Astrocyte of the hippocampus (primary cell): ENCODE measurements around the gene POU3F3.

Experiments
- DNase-seq: peaks from one replicate; pipeline ENCODE4 v3.0.0; 2011; ENCODE audit warnings: low read depth, low spot score

POU3F3 gene

DNA sequence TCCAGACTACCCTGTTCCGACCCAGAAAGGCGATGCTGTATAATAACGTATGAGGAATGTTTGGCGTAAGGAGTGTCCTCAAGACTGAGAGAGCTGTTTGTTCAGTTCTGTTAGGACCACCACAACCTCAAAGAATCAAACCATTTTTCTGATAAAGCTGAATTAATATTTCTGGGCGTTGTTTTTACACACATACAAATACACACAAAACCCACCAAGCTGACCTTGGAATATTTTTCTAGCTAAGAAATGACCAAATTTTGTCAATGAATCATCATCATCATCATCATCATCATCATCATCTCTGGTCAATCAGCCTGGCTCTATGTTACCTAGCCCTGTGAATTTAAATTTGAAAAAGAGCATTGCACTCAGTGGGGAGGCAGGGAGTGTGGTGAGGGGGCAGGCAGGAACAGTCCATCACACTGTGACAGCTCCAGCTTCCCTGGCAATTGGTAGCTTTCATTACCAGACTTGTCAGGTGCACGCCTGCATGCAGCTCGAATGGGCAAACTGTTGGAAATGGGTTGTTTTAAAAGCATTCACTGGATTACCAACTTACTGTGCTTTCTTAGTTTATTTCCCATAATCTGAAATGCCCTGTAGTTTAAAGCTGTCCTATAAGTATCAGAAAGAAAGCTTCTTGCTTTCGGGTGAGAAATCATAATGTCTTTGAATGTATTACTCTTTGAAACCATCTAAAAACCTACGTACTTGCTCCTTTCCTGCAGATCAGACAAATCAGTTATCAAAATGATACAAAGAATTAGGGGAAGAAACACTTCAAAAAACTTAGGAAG lies 6.9 kb upstream of the POU3F3 start:
- peak; percentile 77 for DNase-seq

DNA sequence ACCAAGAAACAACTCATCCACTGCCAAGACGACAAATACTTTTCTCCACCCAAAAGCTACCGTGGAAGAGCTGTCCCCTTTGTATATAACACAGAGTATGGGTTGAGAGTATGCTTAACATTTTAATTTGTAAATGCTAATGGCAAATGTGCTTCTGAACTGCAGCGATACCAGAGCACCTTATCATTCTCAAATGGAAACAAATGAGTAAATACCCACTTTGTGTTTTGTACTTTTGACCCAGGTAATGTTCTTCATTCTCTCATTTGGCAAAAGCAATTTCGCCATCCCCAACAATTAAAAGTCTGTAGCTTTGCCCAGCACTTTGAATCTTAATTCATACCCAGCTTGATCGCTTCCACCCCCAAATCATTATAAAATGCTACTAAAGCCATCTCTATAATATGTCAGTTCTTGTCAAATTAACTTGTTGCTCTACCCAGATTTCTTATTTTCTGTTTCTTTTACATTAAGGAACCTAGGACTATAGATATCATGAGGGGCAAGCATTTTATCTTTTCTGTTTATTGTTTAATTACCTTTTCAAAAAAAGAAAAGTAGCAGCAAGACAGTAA lies 6.2 kb upstream of the POU3F3 start:
- DNase-seq = peak; percentile 52

- peak; percentile 72 for DNase-seq
Measured at GRCh38 chr2:104848526-104848925, 5.4 kb upstream of the POU3F3 start.

GRCh38 chr2:104849101-104849500 lies 4.8 kb upstream of the POU3F3 start:
- peak; percentile 61 for DNase-seq

DNA sequence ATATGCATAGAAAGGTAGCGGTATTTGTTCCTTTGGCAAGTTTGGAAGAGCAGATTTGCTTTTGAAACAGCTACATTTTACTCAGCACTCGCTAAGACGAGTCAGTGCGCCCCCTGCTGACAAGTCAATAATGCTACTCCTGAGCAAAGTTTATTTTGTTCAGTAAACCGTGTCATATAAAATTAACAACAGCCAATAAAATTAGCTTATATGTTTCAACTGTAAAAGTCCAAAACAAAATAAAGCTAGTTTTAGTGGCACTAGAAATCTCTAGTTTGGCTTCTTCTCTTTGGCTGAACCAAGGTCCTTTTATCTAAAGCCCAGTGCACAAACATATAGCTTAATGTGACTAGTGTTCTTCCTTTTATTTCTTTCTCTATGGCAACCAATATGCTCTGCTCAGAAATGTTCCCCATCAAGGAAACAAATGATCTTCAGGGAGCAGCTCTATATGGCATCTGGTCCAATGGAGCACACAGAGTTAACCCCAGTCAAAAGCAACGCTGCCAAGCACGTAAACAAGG lies 4.2 kb upstream of the POU3F3 start:
- peak; percentile 93 for DNase-seq

- DNase-seq = peak; percentile 56
Measured at GRCh38 chr2:104850361-104851290, 3.3 kb upstream of the POU3F3 start.

DNA sequence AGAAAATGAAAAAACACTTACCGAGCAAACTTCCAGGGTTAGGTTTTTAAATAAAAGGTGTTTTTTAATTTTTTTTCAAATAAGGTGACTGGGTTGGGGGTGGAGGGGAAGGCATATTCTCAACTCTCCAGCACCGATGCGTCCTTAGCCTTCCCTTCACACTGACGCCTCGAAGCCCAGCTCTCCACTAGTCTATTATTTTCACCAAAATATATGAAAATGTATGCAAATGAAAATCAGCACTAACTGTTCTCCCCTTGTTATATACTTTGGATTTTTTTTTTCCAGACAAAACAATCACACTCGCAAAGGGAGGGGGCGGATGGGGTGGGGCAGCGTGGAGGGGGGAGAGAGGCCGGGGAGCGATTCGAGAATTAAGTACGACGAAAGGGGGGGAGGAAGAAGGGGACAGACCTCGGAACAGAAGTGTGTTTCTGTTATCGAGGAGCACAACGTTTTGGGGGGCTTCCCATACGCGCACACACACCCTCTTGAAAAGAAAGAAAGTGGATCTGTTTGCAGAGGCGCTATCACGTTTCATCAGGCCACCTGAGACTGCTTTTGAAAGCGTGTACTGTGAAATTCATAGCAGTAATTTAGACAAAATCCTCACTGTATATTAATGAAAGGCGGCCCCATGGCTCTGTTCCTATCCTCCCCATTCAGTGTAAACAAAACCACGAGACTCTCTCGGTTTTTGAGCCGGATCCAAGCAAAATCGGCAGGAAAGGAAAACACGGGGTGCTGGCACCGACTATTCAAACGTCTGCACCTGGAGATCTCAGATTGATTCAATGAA lies 2.4 kb upstream of the POU3F3 start:
- DNase-seq = peak; percentile 71

DNA sequence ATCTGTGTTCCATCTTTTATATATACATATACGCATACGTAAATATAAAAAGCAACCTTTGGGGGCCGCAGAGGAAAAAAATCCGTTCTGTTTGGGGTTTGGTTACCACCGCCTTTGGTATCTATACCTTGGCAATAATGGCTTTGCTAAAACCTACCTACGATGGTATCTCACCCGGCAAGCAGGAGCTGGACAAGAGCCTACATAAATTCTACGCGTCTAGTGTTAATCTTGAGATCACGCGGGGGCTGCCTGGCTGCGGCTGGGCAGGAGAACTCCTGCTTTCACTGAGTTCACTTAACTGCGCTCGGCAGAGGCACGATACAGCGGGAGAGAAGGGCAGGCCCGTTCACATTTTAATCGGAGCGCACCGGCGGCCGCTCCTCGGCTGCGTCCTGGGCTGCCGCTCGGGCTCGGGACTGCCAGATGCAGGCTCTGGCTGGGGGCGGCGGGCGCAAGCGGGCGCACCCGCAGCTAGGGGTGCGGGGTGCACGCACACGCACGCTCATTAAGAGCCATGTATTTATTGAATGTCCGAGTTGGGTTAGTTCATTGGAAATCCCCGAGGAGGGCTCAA lies 1.7 kb upstream of the POU3F3 start:
- peak; percentile 88 for DNase-seq

GRCh38 chr2:104854498-104855220 lies 744 bp downstream of the POU3F3 start:
- peak; percentile 74 for DNase-seq

- peak; percentile 76 for DNase-seq
Measured at GRCh38 chr2:104855221-104856085, 1.5 kb downstream of the POU3F3 start.

DNA sequence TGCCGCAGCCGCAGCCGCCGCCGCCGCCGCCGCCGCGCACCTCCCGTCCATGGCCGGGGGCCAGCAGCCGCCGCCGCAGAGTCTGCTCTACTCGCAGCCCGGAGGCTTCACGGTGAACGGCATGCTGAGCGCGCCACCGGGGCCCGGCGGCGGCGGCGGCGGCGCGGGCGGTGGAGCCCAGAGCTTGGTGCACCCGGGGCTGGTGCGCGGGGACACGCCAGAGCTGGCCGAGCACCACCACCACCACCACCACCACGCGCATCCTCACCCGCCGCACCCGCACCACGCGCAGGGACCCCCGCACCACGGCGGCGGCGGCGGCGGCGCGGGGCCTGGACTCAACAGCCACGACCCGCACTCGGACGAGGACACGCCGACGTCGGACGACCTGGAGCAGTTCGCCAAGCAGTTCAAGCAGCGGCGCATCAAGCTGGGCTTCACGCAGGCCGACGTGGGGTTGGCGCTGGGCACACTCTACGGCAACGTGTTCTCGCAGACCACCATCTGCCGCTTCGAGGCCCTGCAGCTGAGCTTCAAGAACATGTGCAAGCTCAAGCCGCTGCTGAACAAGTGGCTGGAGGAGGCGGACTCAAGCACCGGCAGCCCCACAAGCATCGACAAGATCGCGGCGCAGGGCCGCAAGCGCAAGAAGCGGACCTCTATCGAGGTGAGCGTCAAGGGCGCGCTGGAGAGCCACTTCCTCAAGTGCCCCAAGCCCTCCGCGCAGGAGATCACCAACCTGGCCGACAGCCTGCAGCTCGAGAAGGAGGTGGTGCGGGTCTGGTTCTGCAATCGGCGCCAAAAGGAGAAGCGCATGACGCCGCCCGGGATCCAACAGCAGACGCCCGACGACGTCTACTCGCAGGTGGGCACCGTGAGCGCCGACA lies 2.4 kb downstream of the POU3F3 start:
- peak; percentile 78 for DNase-seq

- no peak for DNase-seq
Measured at GRCh38 chr2:104856973-104857261, 3.0 kb downstream of the POU3F3 start.

DNA sequence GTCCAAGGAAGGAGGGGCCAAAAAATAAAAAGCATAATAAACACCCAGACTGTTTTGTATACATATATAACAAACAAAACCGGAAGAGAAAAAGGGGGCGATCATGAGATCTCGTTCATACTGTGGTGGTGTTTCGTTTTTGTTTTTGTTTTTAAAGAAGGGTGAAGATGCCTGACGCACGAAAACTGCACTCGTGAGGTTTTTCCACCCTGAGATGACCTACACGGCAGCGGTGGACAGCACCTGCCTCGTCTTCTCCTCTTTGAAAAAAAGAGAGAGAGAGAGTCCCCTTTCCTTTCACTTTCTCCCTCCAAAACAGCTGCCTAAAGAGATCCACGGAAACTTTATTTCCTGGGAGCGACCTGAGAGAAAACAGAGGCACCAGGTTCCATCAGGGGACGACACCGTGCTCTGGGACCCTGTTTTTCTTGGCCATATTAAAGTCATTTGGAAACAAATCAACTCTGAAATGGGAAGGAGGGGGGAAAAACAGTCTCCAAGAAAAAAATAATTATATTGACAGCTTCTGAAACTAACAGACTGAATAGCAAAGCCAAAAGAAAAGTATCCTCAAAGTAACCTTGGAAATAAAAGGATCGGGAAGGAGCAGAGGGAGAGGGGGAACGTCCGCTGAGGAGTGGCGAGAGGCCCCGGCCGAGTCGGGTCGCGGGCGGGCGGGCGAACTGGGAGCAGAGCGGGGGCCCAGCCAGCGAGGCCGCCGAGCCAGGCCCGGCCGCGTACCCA lies 3.5 kb downstream of the POU3F3 start:
- peak; percentile 51 for DNase-seq

- DNase-seq = peak; percentile 39
Measured at GRCh38 chr2:104858006-104858978, 4.4 kb downstream of the POU3F3 start.

- peak; percentile 54 for DNase-seq
Measured at GRCh38 chr2:104859291-104859765, 5.4 kb downstream of the POU3F3 start.

- DNase-seq = peak; percentile 44
Measured at GRCh38 chr2:104859766-104860450, 6.0 kb downstream of the POU3F3 start.
